ENCODE data around the gene TNFRSF18. TPM values are rescaled to one million over a fixed set of nuclear protein-coding genes. Genes with fewer than 3 reads are reported as not detected.
"Not testable (repeated sequence)": the region's sequence is repeated elsewhere in the genome, so short reads cannot be mapped to it uniquely, and the experiment has no call there.

Gene TNFRSF18
- polyA plus RNA-seq, 4 donors, result 0.29 to 1.1 (median 0.67) TPM; not detected in 1

DNA sequence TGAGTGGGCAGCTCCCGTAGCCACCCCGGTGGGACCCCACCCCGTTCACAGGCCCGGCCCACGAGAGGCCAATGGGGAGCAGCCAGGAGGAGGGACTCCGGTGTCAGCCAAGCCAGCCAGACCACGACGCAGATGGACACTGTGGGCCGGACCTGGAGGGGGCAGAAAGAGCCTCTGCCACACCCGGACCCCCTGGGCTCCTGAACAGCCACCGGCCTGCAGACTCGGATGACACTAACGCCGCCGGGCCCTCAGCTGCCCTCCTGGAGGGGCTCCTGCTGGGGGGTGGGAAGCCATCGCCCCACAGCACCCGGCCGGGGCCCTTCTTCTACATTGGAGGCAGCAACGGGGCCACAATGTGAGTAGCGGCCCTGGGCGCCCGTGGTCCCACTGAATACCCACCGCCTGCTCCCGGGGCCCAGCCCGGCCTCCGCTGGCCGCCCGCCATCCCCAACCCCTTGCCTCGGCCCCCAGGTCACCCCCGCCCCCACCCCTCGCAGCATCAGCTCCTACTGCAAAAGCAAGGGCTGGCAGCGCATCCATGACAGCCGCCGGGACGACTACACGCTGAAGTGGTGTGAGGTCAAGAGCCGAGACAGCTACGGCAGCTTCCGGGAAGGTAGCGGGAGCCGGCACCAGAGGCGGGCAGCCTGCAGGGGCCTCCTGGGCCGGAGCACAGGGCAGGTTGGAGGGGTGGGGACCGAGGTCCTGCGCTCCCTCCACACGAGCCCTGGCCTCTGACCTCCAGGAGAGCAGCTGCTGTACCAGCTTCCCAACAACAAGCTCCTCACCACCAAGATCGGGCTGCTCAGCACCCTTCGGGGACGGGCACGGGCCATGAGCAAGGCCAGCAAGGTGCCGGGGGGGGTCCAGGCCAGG is 26.2 kb downstream of the TNFRSF18 start:
- no peak for DNase-seq (ENCODE audit: low read depth in 4 of 4, low spot score in 3 of 4)

DNA sequence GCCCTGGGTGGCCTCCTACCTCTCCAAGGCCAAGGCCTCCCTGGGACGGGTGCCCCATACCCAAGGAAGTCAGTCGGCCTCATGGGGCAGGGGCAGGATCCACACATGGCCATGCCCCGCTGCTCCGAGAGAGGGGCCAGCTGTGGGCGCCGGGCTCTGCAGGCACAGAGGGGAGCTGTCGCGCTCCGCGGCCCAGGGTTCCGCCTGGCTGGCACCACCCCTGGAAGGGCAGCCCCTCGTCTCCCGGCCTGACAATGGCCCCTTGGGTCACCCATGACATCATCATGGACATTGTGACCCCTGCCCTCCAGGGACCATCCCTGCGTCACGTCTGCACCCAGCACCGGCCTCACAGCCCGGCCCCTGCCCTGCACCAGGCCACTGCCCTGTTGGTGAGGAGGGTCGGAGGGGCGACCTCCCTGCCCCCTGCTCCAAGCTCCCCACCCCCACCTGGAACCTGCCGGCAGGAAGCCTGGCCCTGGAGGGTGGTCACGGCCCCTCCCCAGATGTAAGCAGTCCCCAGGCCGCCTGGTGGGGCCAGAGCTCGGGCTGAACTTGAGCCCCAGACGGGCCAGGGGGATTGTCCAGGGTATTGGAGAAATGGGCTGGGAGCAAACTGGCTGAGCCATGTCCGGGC is 26.9 kb downstream of the TNFRSF18 start:
- no peak for DNase-seq (ENCODE audit: low read depth in 4 of 4, low spot score in 3 of 4)

DNA sequence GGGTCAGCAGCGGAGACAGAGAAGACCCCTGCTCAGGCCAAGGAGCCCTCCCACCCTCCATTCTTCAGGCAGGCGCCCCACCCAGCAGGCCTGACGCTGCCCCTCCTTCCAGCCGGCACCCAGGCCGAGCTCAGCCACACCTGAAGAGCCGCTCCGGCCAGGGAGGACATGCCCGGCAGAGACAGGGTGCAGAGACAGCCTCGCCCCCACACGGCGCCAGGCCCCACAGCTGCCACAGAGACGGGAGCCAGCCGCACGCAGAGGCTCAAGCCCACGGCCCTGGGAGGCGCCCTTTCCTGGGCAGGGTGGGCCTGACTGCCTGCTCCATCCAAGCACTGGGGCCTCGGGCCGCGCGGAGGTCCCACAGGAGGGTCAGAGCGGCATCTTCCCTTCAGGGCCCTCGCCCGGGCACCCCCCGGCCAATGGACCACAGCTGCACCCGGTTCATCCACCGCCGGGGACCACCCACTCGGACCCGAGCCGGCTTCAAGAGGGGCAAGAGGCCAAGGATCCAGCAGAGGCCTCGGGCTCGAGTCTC is 27.5 kb downstream of the TNFRSF18 start:
- DNase-seq (ENCODE audit: low read depth in 4 of 4, low spot score in 3 of 4), result no peak

DNA sequence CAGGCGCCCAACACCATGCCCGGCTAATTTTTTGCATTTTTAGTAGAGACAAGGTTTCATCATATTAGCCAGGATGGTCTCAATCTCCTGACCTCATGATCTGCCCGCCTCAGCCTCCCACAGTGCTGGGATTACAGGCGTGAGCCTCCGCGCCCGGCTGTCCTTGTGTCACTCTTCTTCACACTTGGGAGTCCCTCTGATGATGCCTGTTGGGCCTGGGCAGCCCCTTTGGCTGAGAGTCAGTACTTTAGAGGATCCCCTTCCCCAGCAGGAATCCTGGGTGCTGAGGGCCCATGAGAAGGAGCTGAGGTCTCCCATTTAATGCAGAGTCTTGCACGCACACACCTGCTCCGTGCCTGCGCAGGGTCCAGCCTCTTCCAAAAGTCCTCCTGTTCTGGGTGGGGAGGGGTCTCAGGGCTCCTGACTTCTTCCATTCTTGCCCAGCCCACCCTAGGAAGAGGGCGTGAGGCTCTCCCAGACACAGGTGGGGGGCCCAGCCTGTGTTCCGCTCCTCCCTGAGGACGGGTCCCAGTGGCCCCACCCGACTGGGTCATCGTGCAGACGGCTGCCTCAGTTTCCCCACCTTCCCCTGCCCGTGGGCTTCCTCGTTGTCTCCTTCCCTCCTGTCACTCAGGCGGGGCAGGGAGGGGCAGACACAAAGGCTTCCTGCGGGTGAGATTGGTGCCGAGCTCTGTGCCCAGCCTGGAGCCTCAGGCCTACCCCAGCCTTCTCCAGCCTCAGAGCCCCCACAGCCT is 28.8 kb downstream of the TNFRSF18 start:
- DNase-seq (ENCODE audit: low read depth in 4 of 4, low spot score in 3 of 4), result no peak

DNA sequence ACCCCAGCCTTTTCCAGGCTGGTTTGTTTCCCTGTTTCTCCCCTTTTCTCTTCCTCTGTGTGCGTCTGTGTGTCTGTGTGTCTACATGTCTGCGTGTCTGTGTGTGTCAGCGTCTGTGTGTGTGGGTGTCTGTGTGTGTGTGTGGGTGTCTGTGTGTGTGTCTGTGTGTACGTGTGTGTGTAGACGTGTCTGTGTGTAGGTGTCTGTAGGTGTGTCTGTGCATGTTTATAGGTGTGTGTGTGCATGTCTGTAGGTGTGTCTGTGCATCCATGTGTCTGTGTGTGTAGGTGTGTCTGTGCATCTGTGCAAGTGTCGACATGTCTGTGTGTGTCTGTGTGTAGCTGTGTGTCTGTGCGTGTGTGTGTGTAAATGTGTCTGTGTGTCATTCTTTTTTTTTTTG is 29.5 kb downstream of the TNFRSF18 start:
- DNase-seq (ENCODE audit: low read depth in 4 of 4, low spot score in 3 of 4), result no peak

DNA sequence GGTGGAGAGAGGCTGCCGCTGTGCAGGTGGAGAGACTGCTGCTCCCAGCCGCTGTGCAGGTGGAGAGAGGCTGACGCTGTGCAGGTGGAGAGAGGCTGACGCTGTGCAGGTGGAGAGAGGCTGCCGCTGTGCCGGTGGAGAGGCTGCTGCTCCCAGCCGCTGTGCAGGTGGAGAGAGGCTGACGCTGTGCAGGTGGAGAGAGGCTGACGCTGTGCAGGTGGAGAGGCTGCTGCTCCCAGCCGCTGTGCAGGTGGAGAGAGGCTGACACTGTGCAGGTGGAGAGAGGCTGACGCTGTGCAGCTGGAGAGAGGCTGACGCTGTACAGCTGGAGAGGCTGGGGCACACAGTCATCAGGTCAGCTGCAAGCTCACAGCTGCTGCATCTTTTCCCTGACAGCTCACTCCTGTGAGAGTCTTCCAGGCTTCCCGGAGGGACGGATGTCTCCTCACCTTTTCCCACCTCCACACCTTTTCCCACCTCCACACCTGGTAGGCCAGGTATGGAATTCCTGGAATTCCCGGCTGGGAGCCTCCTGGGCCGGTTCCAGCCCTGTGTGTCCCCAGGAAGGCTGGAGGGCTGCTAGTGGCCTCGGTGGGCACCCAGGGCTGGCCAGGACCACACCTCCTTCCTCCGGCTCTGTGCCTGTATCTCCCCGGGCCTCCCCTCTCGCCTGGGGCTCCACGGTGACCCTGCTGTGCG is 30.2 kb downstream of the TNFRSF18 start:
- DNase-seq (ENCODE audit: low read depth in 4 of 4, low spot score in 3 of 4), result not testable (repeated sequence)

DNA sequence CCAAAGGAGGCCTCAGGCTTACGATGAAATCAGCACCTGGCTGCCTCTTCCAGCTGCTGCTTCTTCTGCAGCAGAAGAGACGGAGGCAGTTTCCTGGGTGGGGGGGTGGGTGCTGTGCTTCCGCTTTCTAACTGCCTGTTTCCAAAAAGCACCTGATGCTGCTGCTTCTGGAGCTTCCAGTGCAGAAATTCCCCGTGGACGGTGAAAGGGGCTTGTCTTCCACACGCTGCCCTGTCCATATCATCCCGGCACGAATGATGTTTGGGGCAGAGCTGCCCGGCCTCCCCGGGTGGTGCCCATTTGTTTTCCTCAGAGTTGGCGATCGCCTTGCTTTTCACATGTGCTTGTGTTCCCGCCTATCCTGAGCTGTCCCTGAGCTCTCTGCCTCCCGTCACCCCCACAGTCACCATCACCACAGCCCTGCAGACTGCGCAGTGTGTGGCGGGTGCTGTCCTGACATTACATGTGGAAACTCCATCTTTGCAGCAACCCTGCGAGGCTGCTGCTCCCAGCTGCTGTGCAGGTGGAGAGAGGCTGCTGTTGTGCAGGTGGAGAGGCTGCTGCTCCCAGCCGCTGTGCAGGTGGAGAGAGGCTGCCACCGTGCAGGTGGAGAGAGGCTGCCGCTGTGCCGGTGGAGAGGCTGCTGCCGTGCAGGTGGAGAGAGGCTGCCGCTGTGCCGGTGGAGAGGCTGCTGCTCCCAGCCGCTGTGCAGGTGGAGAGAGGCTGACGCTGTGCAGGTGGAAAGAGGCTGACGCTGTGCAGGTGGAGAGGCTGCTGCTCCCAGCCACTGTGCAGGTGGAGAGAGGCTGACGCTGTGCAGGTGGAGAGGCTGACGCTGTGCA is 30.9 kb downstream of the TNFRSF18 start:
- DNase-seq (ENCODE audit: low read depth in 4 of 4, low spot score in 3 of 4), result no peak

DNA sequence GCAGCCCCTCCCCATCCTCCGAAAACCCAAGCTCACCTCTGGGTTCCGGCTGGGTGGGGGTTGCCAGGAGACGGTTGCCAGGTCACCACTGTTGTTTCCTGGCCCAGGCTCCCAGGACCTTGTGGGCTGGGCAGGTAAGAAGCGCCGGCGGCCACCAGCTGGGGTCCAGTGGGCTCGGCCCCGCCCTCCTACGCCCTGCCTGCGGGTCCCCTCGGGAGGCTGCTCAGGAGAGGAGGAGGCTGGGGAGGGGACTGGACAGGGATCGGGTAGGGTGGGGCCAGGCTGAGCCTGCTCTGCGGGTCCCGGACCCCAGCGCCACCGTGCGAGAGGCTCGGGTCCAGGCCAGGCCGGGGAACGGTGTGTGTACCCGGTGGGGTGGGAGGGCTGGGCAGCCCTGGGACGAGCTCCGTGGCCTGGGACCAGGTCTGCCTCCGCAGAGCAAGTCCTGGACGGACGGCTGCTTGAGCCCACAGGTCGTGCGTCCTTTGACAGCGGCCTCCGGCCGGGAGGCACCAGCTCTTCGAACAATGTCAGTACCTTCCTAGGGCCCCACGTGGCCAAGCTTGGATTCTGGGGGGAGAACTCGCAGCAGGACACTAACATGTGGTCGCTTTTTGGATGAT is 32.5 kb downstream of the TNFRSF18 start, which contains the start of gene TTLL10:
TSS of gene TTLL10 (plus strand) at position 88 of the 623 bp plus-strand sequence. CDS start 5,336 bp downstream, outside the sequence.
- DNase-seq (ENCODE audit: low read depth in 4 of 4, low spot score in 3 of 4), result peak in 1 of 4 donors; percentile 59

DNA sequence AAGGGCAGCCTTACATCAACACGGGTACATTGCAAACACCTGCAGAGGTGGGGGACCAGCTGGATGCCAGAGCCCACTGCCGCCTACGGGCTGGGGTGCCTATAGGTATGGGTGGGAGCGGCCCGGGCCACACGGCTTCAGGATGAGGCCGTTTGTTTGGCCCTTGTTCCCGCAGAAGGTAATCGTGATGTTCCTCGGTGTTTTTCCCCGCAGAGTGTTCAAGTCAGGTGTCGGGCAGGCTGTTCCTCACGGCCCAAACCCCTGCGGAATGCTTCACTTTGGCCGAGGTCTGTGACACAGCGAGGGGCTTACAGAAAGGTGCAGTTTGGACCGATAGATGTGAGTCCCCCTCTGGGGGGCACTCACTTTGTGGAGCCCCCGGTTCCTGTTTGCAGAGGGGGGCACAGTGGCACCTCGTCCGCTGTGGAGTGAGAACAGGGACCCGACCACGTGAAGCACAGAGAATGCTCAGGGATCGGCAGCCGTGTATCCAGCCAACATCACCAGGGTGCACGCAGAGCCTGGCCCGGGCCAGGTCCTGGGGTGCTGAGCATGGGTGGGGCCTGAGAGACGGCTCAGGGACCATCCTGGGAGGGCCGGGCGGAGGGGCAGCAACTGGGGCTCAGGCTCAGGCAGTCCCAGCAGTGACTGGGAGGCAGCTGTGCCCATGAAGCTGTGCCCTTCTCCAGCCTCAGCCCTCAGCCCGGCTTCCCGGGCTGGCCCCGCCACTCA is 33.2 kb downstream of the TNFRSF18 start:
- DNase-seq (ENCODE audit: low read depth in 4 of 4, low spot score in 3 of 4), result no peak

DNA sequence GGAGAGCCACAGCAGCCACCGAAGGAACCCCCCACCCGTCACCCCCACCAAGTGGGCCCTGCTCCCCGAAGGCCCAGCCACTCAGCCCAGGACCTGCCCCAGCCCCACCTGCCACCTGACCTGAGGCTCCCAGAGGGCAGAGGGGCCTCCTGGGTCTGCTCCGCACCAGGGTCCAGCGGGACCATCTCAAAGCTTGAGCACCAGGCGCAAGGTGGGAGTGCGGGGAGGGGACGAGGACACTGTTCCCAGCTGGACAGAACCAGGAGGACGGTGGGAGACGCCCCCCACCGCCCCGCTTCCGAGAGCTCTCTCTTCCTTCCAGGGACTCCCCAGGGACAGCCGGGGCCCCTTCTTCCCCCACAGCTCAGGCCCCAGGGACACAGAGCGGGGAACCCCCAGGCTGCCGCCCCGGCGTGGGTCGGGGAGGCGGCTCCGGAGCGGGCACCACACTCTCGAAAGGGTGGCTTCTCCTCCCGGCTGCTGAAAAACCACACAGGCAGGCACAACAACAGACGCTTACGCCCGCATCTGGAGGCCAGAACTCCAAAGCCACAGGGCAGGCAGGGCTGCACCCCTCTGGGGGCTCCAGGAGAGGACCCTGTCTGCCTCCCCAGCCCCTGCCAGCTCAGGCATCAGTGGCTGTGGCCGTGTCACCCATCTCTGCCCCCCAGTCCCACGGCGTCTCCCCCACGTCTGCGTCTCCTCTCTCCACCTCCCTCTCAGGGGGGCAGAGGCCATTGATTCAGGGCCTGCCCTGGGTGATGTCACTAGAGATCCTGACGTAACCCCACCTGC is 34.6 kb downstream of the TNFRSF18 start:
- DNase-seq (ENCODE audit: low read depth in 4 of 4, low spot score in 3 of 4), result no peak

DNA sequence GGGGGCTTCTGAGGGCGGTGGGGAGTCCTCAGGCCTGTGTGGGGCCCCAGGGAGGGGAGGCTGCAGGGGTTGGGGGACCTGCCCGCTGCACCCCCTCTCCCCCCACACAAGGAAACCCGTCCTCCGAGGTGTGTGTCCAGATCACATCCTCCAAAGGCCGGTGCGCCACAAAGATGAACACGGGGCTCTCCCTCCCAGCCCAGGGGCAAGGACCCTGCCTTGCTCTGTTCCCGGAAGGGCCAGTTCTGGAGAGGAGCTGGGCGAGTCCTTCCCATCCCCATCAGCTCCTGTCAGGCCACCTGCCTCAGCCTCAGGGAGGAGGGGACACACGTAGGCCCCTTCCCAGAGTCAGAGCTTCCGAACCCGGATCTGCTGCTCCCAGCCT is 35.2 kb downstream of the TNFRSF18 start:
- no peak for DNase-seq (ENCODE audit: low read depth in 4 of 4, low spot score in 3 of 4)

DNA sequence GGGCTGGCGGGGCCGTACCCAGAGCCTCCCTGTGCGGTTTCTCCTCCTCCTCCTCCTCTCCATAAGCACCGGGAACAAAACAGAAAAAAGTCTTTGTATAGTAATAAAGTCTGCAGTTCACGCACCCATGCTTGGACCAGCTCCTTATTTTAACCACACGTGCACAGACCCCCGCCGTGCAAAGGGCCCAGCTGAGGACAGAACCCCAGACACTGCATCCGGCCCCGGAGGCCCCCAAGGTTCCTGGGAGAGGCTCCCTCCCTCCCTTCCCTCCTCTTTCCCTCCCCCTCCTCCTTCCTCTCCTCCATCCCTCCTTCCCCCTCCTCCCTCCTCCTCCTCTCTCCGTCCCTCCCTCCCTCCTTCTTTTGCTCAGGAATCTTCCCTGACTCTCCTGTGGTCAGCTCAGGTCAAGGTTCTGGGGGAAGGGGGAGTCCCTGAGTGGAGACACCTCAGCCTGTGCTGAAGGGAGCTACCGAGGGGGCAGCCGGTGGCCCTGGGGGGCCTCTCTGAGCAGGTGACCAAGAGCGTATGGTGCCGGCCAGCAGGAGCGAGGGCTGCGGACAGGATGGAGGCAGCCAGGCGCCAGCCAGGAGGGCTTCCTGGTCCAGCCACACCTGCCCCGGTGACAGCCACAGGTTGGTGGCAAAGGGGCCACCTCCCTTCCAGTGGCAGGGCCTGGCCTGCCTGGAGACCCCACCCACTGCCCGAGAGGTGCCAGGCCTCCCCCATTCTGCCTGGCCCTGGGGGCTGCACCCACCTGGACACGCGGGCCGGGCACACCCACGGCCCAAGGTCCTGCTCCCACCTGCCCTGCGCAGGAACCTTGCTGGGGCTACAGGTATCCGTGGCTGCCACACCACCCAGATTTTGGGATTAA is 35.9 kb downstream of the TNFRSF18 start:
- DNase-seq (ENCODE audit: low read depth in 4 of 4, low spot score in 3 of 4), result no peak

DNA sequence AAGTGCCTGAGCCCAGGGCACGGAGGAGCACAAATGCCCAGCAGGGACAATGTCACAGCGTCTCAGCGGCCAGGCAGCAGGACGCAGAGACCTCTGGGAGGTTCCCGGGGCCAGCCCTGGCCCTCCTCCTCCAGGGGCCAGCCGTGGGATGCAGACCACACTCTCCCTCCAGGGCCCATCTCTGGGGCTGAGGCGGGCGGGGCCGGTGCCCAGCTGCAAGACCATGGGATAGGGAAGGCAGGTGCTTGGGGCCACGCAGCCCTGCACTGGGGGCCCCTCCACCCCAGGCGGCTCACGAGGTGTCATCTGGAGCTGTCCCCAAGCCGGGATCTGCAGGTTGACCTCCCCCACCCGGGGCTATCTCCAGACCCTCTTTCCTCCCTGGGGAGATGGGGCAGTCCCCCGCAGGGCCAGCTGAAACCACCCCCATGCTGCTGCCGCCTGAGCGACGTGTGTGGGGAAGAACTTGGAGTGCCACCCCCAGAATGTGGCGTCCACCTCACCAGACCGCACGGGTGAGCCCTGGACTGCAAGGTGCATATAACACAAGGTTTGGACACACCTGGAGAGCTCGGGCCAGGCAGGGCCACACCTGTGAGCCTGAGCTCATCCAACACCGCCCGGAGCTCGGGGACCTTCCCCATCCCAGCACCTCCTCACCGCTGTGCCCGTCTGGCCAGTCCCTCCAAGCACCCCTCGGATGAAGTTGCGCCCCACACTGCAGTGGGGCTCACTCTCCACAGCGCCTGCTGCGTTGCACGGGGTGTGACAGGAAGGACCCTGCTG is 36.8 kb downstream of the TNFRSF18 start:
- DNase-seq (ENCODE audit: low read depth in 4 of 4, low spot score in 3 of 4), result no peak

DNA sequence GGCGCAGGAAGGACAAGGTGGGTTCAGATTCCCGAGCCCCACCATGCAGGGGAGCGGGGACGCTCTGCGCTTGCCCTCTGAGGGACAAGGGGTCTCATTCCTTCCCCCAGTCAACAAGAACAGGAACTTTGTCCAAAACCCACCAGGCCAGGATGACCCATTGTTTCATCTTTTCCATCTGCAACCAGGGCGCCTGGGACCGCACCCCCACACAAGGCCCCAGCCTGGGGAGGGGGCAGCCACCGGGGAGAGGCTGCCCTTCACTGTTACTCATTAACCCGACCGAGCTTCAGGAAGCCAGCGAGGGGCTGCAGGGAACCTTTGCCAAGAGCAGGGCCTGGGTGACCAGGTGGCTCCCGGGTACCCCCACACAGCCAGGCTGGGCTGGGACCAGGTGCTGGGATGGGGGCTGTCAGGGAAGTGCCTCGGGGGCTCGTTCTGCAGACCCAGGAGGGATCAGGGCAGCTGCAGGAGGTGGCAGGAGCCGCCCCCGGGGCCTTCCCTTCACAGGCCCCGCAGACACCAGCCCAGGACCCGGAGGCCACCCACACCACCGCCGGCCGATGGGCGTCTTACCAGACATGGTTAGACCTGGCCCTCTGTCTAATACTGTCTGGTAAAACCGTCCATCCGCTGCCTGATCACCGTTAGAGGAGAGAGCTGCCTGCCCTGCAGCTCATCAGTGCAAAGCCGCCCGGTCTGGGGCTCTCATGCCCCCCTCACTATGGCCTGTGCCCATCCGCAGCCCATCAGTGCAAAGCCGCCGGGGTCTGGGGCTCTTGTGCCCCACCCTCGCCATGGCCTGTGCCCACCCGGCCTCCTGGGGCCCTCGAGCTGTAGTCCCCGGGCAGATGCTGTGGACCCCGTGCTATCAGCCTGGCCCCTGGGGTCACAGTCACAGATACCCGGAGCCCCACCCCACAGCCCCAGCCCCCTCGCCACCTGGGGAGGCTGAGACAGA is 37.7 kb downstream of the TNFRSF18 start:
- no peak for DNase-seq (ENCODE audit: low read depth in 4 of 4, low spot score in 3 of 4)
